ENCODE results near the gene ROR1. TPM values are rescaled to one million over a fixed set of nuclear protein-coding genes. Genes with fewer than 3 reads are reported as not detected.

Gene ROR1
- total and polyA plus RNA-seq, 3 donors from 2014 or later: 3.3 to 5.1 (median 4.6) TPM

- 91 to 93% methylated on average over 1 of the region's 1 CpG for WGBS, 2 donors
- no peak overlapping the region for H3K27ac ChIP-seq
- H3K4me3 ChIP-seq: no peak overlapping the region
- intact Hi-C loops (cut with DNase I; ENCODE audit: low total_unique reads): no loop called here
- no peaks in the 10 kb centered on the region for H3K9me3 ChIP-seq
- peaks cover 5% of the 10 kb centered on the region for H3K4me1 ChIP-seq
- DNase-seq: no peak
- no peaks in the 10 kb centered on the region for H3K27me3 ChIP-seq
- no peak for TF ChIP-seq POLR2A (IDR thresholded peaks at IDR 0.05)
- TF ChIP-seq CTCF (IDR thresholded peaks at IDR 0.05): no peak
- no peaks in the 10 kb centered on the region for H3K36me3 ChIP-seq (ENCODE audit: low read depth, missing control alignments)
These were observed 273.8 kb downstream of the ROR1 start for GRCh38 chr1:64047549-64047996.

GRCh38 chr1:64049900-64050540, 276.2 kb downstream of the ROR1 start:
- Histone ChIP-seq H3K4me1 (no peaks in the 10 kb centered on the region), H3K36me3 (ENCODE audit: low read depth, missing control alignments) (no peaks in the 10 kb centered on the region), H3K27ac (no peak overlapping the region), H3K9me3 (no peaks in the 10 kb centered on the region), H3K4me3 (no peak overlapping the region), H3K27me3 (no peaks in the 10 kb centered on the region)
- TF ChIP-seq CTCF (IDR thresholded peaks at IDR 0.05) (no peak), POLR2A (IDR thresholded peaks at IDR 0.05) (no peak)
- intact Hi-C loops (cut with DNase I; ENCODE audit: low total_unique reads): no loop called here
- no peak for DNase-seq
- 80 to 81% methylated on average over 9 of the region's 9 CpGs for WGBS, 2 donors

GRCh38 chr1:64050601-64051000, 276.8 kb downstream of the ROR1 start:
- WGBS, 2 donors: 47 to 55% methylated on average over 2 of the region's 2 CpGs
- DNase-seq: no peak

GRCh38 chr1:64051796-64052195, 278.0 kb downstream of the ROR1 start:
- no peaks in the 10 kb centered on the region for H3K9me3 ChIP-seq
- H3K4me1 ChIP-seq: no peaks in the 10 kb centered on the region
- no peak overlapping the region for H3K4me3 ChIP-seq
- DNase-seq: no peak
- no peaks in the 10 kb centered on the region for H3K27me3 ChIP-seq
- intact Hi-C loops (cut with DNase I; ENCODE audit: low total_unique reads): no loop called here
- no peak overlapping the region for H3K27ac ChIP-seq
- H3K36me3 ChIP-seq (ENCODE audit: low read depth, missing control alignments): no peaks in the 10 kb centered on the region
- no peak for TF ChIP-seq CTCF (IDR thresholded peaks at IDR 0.05)
- no peak for TF ChIP-seq POLR2A (IDR thresholded peaks at IDR 0.05)

More at GRCh38 chr1:64050601-64051000, 276.8 kb downstream of the ROR1 start:
- H3K27me3 ChIP-seq: no peaks in the 10 kb centered on the region
- no peak overlapping the region for H3K4me3 ChIP-seq
- TF ChIP-seq CTCF (IDR thresholded peaks at IDR 0.05) (no peak), POLR2A (IDR thresholded peaks at IDR 0.05) (no peak)
- H3K36me3 ChIP-seq (ENCODE audit: low read depth, missing control alignments): no peaks in the 10 kb centered on the region
- intact Hi-C loops (cut with DNase I; ENCODE audit: low total_unique reads): no loop called here
- no peak overlapping the region for H3K27ac ChIP-seq
- no peaks in the 10 kb centered on the region for H3K4me1 ChIP-seq
- H3K9me3 ChIP-seq: no peaks in the 10 kb centered on the region

GRCh38 chr1:64052777-64053176, 279.0 kb downstream of the ROR1 start:
- H3K36me3 ChIP-seq (ENCODE audit: low read depth, missing control alignments): no peaks in the 10 kb centered on the region
- no peak overlapping the region for H3K4me3 ChIP-seq
- intact Hi-C loops (cut with DNase I; ENCODE audit: low total_unique reads): no loop called here
- no peak for DNase-seq
- H3K9me3 ChIP-seq: no peaks in the 10 kb centered on the region
- no peak overlapping the region for H3K27ac ChIP-seq
- H3K4me1 ChIP-seq: no peaks in the 10 kb centered on the region
- 75 to 94% methylated on average over 1 of the region's 1 CpG for WGBS, 2 donors
- H3K27me3 ChIP-seq: no peaks in the 10 kb centered on the region
- TF ChIP-seq CTCF (IDR thresholded peaks at IDR 0.05): no peak
- no peak for TF ChIP-seq POLR2A (IDR thresholded peaks at IDR 0.05)

Data from testis (tissue), 3 donors.